Cortex of kidney (tissue), 1 donor: ENCODE measurements around the gene PPP4R1.

Source experiments
- DNase-seq: peaks from one replicate; lab custom pipeline; 2025; lab: John Stamatoyannopoulos, UW

Gene PPP4R1

DNA sequence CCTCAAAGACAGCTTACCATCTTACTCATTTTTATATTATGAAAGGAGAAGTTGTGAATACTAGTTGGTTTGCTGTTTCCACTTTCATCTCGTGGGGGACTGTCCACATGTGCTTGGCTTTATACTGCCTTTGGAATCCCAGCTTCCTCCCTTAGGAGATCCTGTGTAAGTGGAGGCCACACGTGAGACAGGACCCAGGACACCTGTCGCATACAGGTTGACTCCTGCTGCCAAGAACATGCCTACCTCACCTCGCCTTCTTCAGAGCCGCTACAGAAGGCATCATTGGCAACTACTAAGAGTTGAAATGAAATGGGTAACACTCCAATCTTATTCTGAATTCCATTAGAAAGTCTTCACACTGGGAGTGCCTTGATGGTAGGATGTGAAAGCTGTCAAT lies 69.3 kb downstream of the PPP4R1 start:
- no peak for DNase-seq

DNA sequence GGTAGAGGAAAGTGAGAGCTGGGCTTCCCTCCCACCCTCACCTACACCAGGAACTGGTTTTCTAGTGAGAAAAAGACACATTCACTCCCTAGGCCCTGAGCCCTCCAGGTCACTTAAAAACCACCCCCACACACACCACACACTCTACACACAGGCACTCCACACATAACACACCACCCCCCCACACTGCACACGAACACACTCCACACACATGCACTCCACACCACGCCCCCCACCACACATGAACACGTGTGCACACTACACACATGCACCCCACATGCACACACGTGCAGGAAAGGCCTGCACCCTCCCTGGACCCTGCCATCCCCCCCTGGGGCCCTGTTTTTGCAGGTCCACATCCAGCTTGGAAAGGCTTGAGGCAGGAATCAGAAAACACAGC lies 71.4 kb downstream of the PPP4R1 start:
- DNase-seq, result no peak

DNA sequence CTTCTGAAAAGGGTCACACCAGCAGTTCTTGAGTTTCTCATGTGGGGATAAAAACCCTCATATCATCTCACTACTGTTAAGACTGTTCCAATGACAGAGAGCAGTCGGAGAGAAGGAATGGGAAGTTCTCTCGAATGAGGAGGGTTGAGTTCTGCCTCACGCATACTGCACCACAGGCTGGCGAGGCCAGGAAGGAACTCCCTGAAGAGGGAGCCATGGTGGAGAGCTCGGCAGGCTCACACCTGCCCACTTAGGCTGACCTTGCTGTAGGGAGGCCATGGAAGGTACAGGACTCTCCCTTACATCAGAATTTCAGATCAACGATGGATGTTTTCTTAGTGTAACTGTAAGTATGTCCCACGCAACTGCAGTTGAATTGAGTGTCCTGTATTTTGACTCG lies 74.4 kb downstream of the PPP4R1 start:
- DNase-seq, result no peak

DNA sequence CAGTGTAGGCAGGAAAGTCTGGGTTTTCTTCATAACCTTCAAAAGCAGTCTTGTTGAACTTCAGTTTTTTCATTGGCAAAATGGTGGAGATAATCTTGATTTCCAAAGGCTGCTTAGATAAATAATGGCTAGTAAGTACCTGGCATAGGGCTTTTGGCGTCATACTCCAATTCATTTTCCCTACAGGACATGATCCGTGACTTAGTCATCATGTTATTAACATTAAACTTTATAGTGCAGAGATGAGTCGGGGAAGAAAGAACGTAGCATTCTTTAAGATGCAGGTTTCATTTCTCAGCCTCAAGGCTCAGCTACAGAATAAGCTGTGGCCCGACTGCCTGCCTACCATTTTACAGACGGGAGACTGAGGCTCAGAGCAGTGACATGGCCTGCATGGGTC lies 75.1 kb downstream of the PPP4R1 start:
- DNase-seq, result no peak

DNA sequence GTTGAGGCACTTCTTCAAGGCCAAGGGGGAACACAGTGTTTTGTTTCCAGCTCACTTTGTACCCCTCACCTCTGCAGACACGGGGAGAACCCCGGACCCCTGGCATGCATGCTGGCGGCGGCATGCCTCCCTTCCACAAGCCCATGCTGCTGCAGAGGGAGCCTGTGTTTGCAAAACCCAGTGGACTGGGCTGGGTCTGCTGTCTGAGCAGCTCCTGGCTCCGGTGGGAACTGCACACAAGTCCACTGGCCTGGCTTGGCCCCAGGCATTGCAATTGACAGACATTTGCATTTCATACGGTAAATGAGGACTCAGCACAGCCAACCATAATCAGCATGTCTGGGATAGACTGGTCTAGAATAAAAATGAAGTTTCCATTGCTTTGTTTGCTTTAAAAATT lies 76.7 kb downstream of the PPP4R1 start:
- DNase-seq, result no peak

DNA sequence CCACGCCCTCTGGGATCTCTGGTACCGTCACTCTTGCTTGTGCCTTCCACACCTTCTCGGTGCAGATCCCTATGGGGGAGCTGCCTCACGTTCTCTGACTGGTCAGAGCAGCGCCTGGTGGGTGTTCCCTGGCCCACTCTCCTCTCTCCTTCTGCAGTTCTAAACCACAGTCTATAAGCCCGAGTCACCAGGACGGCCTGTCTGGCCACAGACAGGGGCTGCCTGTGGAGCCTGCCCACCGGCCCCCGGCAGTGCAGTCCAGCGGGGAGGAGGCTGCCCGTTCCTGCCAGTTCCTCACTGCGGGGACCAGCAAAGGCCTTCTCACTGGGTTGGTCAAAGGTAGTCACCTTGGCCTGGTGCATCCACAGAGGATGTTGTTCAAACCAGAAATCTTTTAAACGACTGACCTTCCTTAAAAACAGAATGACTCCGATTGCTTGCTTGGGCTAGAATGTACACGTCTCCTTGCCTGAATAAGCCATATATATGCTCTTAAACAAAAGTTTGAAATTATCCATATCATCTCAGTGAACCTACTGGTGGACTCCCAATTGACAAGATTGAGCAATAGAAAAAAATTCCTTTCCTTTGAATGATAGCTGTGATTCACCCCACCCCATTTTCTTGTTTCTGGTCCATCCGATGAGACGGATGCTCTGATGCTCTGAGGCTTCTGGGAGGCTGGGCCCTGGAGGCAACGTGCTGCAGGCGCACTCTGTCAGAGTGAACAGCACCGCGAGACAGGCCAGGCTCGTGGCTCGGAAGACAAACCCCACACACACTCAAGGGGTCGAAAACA lies 77.8 kb downstream of the PPP4R1 start:
- DNase-seq, result no peak

DNA sequence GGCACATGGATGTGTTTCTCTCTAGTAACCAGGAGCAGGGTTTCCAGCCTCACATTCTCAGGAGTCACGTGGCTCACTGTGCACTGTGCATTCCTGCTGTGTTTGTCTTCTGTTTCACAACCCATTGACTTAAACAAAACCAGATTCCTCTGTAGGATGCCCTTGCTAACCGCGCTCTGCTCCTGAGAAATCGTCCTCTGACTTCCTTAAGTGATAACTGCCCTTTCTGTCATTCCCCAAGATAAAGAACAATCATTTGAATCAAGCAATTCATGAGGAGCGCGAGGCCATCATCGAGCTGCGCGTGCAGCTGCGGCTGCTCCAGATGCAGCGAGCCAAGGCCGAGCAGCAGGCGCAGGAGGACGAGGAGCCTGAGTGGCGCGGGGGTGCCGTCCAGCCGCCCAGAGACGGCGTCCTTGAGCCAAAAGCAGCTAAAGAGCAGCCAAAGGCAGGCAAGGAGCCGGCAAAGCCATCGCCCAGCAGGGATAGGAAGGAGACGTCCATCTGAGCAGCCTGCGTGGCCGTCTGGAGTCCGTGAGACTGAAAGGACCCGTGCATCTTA lies 78.8 kb downstream of the PPP4R1 start:
- DNase-seq, result no peak

DNA sequence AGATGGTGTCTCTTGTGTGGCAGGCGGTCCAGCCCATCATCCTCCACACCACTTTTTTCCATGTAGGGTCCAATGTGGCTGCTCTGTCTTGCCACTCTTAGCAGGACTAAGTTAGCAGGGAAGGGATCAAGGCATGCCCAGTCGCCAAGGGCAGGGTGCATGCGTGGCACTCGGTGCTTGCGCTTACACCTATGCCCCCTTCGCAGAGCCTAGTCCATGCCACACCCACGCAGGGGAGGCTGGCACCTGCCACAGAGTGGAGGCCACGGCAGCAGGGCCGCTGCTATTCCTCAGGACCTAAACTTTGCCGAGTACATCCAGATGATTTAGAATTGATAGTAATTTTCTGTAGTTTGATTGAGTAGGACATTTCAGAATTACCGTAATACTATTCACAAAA lies 79.5 kb downstream of the PPP4R1 start:
- DNase-seq, result no peak

DNA sequence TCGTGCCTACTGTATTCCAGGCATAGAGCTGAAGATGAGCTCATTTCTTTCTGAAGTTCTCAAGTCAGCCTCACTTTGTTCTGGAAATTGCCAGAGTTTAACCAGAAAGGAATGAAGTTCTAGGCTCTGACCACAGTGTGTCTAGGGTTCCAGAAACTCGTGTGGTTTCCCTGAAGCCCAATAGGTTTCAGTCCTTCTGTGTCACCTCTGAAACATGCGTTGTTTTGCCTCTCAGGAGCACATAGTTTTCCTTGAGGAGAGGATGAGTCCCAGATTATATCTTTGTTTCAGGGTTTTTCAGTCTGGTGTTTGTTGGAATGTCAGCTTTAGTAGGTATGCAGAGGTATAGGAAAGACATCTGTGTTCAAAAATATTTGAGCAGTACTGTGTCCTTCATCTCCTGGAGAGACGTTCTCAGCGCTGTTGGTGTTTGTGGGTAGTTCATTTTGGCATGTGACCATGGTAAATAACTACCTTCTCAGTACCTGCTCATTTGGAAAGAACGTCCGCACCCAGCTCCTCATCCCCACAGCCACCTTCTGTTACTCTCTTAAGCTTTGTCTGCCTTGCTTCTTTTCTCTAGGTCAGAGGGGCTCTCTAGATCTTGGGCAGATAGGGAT lies 82.5 kb downstream of the PPP4R1 start:
- no peak for DNase-seq

DNA sequence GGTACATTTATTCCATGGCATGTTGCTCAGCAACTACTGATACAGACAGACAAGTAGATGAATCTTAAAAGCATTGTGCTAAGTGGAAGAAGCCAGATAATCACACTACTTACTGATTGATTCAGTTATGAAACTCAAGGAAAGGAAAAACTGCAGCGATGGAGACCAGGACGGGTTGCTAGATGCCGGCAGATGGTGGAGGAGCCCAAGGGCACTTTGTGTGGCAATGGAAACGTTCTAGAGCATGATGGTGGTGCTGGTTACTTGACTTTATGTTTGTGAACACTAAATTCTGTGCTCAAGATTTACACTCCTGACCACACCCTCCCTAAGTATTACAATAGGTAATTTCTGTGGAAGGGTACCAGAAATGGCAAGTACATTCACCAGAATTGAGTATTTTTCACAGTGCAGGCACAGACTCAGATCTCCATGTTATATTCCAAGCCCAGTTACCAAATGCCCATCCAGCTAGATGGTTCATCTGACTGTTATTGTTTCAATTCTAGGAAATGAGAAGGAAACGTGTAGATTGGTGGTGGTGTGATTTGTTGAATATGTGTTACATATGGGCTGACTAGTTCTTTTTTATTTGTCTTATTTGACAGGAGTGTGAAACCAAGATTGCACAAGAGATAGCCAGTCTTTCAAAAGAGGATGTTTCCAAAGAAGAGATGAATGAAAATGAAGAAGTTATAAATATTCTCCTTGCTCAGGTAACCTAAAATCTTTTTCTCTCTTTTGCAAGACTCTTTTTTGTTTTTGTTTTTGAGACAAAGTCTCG lies 83.9 kb downstream of the PPP4R1 start:
- no peak for DNase-seq

DNA sequence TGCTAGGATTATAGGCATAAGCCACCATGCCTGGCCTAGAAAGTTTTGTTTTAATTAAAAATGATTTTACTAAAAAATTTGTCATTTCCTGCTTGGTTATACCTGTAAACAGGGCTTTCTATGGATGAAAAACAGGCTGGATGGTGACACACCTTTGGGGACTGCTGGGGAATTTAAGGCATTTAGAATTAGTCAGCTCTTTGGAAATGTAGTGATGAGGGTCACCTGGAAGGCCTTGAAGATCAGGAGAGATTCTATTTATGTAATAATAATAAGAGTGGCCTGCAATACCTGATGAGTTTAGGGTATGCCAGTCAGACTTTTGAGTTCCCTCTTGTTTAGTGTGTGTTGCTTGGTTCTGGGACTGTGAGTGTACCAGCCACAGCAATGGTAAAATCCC lies 87.9 kb downstream of the PPP4R1 start:
- DNase-seq, result no peak

DNA sequence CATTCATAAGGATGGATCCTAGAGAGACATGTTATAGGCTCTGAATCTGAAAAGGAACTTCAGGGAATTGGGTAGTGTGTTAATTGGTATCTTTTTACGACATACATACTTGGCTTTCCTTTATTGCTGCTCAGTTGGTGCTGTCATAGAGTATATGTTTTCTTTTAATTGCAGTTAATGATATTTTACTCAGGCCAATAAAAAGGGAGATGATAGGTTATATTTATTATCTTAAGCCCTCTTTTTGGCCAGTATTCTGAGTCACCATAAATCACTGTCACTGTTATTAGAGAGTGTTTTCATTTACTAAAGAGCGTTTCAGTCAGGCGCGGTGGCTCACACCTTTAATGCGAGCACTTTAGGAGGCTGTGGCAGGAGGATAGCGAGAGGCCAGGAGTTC lies 91.4 kb downstream of the PPP4R1 start:
- DNase-seq, result no peak

DNA sequence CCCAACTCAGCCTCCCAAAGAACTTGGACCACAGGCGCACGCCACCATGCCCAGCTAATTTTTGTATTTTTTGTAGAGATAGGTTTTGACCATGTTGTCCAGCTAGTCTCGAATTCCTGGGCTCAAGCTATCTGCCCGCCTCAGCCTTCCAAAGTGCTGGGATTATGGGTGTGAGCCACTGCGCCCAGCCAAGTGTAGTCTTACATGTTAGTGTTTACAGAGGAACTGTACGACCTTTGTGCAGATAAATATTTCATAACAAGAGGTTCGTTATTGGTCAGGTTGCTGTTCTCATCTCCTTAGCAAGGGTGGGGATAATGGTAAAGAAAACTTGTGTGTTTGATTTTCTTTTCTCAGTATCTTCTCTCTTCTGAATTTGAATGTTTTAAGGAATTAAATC lies 92.6 kb downstream of the PPP4R1 start:
- DNase-seq, result no peak

DNA sequence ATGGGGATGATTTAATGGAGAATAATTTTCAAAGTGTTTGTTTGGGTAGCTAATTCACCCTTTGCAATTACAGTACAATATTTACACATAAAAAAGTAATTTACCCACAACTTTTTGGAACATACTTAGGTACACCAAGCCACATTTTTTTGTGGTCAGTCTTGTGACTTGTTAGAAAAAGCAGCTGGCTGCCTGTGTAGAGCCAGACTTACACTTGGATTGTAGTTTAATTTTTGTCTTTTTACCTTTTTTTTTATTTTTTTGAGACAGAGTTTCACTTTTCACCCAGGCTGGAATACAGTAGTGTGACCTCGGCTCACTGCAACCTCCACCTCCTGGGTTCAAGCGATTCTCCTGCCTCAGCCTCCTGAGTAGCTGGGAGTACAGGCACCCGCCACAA lies 93.7 kb downstream of the PPP4R1 start:
- no peak for DNase-seq

DNA sequence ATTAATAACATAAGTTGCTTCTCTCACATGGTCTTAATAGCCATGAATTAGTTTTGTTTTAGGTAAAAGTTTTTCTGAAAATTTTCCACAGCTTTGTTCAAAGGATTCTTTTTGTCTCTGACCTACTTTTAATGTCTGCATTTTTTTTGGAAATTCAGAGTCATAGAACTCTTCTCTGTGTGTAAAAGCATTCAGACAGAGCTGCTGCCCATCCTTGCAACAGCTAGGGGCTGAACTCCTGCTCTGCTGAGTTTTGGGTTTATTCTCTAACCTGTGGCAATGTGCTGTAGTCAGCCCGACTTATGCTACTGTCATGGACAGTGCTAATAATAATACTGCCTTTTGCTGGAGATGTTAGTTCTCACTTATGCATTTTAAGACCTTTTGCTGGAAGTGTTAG lies 95.0 kb downstream of the PPP4R1 start:
- no peak for DNase-seq

DNA sequence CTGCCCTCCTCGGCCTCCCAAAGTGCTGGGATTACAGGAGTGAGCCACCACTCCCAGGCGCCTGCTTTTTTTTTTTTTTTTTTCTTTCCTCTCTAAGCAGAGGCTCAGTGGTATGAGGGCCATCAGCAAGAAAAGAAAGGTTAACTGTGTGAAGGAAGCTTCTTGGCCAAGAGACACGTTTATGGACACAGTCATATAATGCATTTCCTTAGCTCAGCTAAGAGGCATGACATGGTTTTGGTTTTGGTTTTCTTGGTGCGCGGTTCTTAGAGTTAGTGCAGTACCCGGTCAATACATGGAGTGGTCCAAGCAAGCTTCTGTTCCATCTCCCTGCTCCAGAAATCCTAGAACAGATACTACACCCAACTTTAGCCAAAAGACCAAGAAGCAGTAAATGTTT lies 96.5 kb downstream of the PPP4R1 start:
- no peak for DNase-seq

DNA sequence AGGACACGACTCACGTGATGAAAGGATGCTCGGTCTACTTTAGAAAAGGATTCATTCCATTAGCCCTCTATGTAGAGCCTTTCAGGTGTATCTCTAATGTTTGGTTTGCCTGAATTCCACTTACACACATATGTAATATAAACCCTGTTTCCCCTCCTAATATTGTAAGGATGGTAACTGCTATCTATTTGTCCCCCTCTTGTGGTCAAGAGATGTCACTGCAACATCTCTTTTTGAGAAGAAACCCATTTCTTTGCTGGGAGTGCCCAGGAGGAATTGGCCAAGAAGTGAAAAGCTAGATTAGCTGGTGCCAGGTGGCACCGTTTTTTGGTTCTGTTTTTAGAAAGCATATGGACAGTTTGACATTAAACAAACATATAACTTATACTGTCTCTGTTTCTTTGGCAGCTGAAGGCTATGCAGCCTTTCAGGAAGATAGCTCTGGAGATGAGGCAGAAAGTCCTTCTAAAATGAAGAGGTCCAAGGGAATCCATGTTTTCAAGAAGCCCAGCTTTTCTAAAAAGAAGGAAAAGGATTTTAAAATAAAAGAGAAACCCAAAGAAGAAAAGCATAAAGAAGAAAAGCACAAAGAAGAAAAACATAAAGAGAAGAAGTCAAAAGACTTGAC lies 97.8 kb downstream of the PPP4R1 start:
- DNase-seq, result no peak

DNA sequence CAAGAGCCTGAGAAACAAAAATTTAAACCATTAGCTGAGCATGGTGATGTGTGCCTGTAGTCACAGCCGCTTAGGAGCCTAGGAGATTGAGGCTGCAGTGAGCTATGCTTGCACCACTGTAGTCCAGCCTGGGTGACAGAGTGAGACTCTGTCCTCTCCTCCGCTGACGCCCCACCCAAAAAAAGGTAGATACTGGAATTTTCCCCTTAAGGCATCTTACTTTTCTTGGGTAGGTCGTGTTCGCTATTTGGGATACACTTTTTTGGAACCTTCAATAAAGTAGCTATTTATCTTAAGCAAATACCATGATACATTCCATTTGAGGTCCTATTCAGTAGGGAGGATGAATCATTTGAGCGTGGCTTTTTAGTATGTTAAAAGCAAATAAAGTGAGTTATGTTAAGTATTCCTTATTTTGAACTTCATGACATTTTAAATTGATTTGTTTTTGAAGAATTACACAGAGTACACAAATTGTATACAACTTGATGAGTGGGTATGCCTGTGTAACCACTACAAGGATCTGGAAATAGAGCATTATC lies 100.3 kb downstream of the PPP4R1 start:
- DNase-seq, result no peak

DNA sequence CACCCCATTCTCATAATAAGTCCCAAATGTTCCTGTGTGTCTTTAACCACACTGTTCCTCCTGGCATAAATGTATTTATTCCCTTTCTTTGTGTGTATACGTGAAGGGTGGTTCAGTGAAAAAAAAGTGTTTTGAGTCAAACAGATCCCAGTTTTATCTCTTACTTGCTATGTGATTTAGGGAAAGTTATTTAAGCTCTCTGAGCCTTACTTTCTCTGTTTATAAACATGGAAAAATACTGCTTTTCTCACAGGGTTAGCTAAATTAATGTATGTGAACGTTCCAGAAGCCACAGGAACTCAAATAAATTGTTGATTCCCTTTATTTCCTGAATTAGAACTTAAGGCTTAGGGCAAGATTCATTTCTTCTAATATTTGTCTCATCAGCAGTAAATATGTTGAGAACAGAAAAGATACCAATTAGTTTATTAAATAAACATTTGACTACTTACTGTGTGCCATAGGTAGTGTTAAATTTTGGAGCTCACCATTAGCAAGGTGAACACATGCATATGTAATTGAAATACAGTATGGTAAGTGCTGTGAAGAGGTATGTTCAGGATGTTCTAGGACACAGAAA lies 105.8 kb downstream of the PPP4R1 start:
- DNase-seq, result no peak

DNA sequence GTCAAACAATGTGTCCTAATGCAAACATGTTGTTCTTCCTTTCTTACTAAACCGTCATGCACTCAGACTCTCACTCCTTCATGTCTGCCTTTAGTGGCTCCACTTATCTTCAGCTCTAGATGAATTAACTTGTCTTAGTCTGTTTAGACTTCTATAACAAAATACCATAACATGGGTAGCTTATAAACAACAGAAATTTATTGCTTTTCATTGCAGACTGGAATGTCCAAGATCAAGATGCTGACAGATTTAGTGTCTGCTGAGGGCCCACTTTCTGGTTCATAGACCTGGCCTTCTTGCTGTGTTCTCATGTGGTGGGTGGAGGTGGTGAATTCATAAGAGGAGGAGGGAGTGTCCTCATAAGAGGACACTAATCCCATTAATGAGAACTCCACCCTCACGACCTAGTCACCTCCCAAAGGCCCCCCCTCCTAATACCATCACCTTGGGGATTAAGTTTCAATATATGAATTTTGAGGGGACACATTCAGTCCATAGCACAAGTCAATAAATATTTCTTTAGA lies 106.7 kb downstream of the PPP4R1 start:
- no peak for DNase-seq

DNA sequence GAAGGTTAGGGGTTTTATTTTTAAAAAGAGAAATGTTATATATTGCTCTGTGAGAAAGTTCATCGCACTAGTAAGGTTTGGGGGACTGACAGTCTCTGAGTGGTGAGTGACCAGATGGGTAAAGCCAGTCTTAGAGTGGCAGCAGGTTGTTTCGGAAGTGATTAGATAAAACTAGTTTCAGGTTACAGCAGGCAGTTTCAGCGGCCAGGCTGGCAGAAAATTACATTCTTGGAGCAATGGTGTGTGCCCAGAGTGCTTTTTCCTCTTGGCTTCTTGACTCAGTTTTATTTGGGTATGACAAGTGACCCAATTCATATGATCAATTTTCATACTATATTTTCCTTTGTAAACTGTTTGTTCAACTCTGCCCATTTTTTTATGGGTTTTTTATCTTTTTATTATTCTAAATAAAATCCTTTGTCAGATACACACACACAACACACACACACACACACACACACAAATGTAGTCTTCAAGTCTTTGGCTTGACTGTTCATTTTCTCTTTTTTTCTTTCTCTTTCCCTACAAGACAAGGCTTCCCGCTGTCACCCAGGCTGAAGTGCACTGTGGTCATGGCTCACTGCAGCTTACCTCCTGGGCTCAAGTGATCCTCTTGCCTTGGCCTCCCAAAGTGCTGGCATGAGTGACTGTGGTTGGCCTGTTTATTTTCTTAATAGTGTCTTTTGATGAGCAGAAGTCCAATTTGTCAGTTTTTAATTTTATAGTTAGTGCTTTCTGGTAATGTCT lies 108.1 kb downstream of the PPP4R1 start:
- DNase-seq, result no peak
